ENCODE data around the gene FOXP1.

The FOXP1 gene

GRCh38 chr3:71132995-71133730 is 450.4 kb downstream of the FOXP1 start:
- DNase-seq: no peak

GRCh38 chr3:71131375-71132314 is 451.9 kb downstream of the FOXP1 start:
- peak; percentile 54 for DNase-seq

- DNase-seq: peak; percentile 88
Observed at GRCh38 chr3:71130471-71131374, 452.8 kb downstream of the FOXP1 start.

- no peak for DNase-seq
Observed at GRCh38 chr3:71129611-71130431, 453.7 kb downstream of the FOXP1 start.

- DNase-seq: no peak
Observed at GRCh38 chr3:71128961-71129360, 454.6 kb downstream of the FOXP1 start.

- peak; percentile 67 for DNase-seq
Observed at GRCh38 chr3:71127844-71128243, 455.7 kb downstream of the FOXP1 start.

GRCh38 chr3:71127052-71127831 is 456.3 kb downstream of the FOXP1 start:
- peak; percentile 74 for DNase-seq

GRCh38 chr3:71125738-71126137 is 457.8 kb downstream of the FOXP1 start:
- no peak for DNase-seq

GRCh38 chr3:71124048-71124447 is 459.5 kb downstream of the FOXP1 start:
- DNase-seq: no peak

GRCh38 chr3:71122641-71123040 is 460.9 kb downstream of the FOXP1 start:
- no peak for DNase-seq

GRCh38 chr3:71121429-71122167 is 461.9 kb downstream of the FOXP1 start:
- no peak for DNase-seq

- no peak for DNase-seq
Observed at GRCh38 chr3:71120012-71120411, 463.5 kb downstream of the FOXP1 start.

GRCh38 chr3:71119171-71119570 is 464.4 kb downstream of the FOXP1 start:
- no peak for DNase-seq

GRCh38 chr3:71118436-71118835 is 465.1 kb downstream of the FOXP1 start:
- no peak for DNase-seq

- DNase-seq: peak; percentile 51
Observed at GRCh38 chr3:71117572-71118247, 465.8 kb downstream of the FOXP1 start.

- DNase-seq: no peak
Observed at GRCh38 chr3:71114610-71115009, 468.9 kb downstream of the FOXP1 start.

- no peak for DNase-seq
Observed at GRCh38 chr3:71112576-71112975, 471.0 kb downstream of the FOXP1 start.

GRCh38 chr3:71111784-71112440 is 471.6 kb downstream of the FOXP1 start:
- DNase-seq: peak; percentile 89
